Measurements from ENCODE around the gene CSAG1. TPM values are rescaled to one million over a fixed set of nuclear protein-coding genes. Genes with fewer than 3 reads are reported as not detected.
"Not testable (repeated sequence)": the region's sequence is repeated elsewhere in the genome, so short reads cannot be mapped to it uniquely, and the experiment has no call there.

CSAG1 gene
- total RNA-seq, 2 donors from 2014 or later: not detected

DNA sequence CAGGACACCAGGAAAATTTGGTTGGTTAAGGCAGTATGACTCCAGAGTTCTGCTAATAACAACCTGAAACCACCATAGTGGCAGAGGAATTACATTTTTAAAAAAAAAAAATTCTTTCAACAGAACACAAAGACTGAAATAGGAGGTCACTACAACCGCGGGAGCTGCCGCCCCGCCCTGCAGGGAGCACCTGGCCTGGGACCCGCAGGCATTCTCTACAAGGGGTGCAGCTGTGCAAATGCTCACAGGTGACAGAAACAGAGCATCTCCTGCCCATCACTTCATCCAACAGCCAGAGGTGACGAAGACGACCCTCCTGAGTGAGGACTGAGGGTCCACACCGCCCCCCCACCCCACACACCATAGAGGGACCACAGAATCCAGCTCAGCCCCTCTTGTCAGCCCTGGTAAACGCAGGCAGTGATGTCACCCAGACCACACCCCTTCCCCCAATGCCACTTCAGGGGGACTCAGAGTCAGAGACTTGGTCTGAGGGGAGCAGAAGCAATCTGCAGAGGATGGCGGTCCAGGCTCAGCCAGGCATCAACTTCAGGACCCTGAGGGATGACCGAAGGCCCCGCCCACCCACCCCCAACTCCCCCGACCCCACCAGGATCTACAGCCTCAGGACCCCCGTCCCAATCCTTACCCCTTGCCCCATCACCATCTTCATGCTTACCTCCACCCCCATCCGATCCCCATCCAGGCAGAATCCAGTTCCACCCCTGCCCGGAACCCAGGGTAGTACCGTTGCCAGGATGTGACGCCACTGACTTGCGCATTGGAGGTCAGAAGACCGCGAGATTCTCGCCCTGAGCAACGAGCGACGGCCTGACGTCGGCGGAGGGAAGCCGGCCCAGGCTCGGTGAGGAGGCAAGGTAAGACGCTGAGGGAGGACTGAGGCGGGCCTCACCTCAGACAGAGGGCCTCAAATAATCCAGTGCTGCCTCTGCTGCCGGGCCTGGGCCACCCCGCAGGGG, 35.3 kb downstream of the CSAG1 start, which contains the start of gene MAGEA3:
MAGEA3 (plus strand) TSS at position 843 of the 980 bp plus-strand sequence. CDS start 2,039 bp downstream, outside the sequence.
- not testable (repeated sequence) for H3K27me3 ChIP-seq (ENCODE audit: control insufficient read depth, insufficient read depth, low read length, poor library complexity, severe bottlenecking); H3K36me3 Mint-ChIP-seq (ENCODE audit: low read depth); H3K27ac ChIP-seq (ENCODE audit: low read depth, low read length); H3K4me1 ChIP-seq (ENCODE audit: control insufficient read depth, insufficient read depth, low read length); H3K27me3 Mint-ChIP-seq (ENCODE audit: insufficient read depth); H3K27ac Mint-ChIP-seq; H3K4me3 Mint-ChIP-seq; H3K9ac ChIP-seq (ENCODE audit: extremely low read depth, low read length, poor library complexity, severe bottlenecking); H3K36me3 ChIP-seq (ENCODE audit: control insufficient read depth, insufficient read depth, low read length); H3K4me1 Mint-ChIP-seq; DNase-seq; H3K4me3 ChIP-seq (ENCODE audit: low read length); H3K9me3 ChIP-seq (ENCODE audit: control insufficient read depth, low read length)
- peaks cover 12% of the 10 kb centered on the region for H3K9me3 Mint-ChIP-seq
- no CpG with 5 or more reads among the region's 34 CpGs for WGBS, 2 experiments (ENCODE audit: insufficient coverage in 1 of 2, insufficient read length in 1 of 2)

DNA sequence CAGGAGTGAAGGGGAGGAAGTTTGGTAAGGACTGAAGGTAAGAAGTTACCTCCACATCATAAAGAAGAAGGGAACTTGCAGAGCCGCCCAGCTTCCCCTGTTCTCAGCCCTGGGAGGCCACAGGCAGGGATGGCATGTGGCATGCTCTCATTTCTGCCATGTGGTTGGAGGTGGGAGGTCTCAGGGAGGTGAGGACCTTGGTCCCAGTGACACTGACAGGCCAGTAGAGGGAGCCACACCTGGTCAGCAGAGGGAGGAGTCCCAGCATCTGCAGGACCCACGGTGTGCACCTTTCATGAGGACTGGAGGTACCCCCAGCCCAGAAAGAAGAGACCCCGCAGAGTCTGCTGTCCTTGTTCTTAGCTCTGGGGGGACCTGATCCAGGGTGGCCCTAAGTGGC, 52.5 kb downstream of the CSAG1 start:
- H3K4me1 Mint-ChIP-seq; H3K36me3 ChIP-seq (ENCODE audit: control insufficient read depth, insufficient read depth, low read length); H3K9ac ChIP-seq (ENCODE audit: extremely low read depth, low read length, poor library complexity, severe bottlenecking); H3K4me1 ChIP-seq (ENCODE audit: control insufficient read depth, insufficient read depth, low read length); H3K4me3 ChIP-seq (ENCODE audit: low read length); H3K27ac ChIP-seq (ENCODE audit: low read depth, low read length); H3K27me3 ChIP-seq (ENCODE audit: control insufficient read depth, insufficient read depth, low read length, poor library complexity, severe bottlenecking); H3K4me3 Mint-ChIP-seq; H3K9me3 ChIP-seq (ENCODE audit: control insufficient read depth, low read length); H3K36me3 Mint-ChIP-seq (ENCODE audit: low read depth); H3K27ac Mint-ChIP-seq; DNase-seq: not testable (repeated sequence)
- Mint-ChIP-seq H3K27me3 (ENCODE audit: insufficient read depth) (peaks cover 13% of the 10 kb centered on the region), H3K9me3 (peaks cover 16% of the 10 kb centered on the region)
- no CpG with 5 or more reads among the region's 3 CpGs for WGBS, 2 experiments (ENCODE audit: insufficient coverage in 1 of 2, insufficient read length in 1 of 2)

Other genes with a start within 250 kb of the CSAG1 start
- gene GABRQ, start 95.8 kb downstream of the CSAG1 start, total RNA-seq: 1 to 10 TPM; 1.7 TPM
- not detected for gene MAGEA3, start 34.9 kb downstream of the CSAG1 start, total RNA-seq
- under 1 TPM in 1 of 2 donors, not detected in 1; 0.35 TPM for gene CSAG2, start 24.4 kb downstream of the CSAG1 start, total RNA-seq
- gene MAGEA2B, start 19.1 kb downstream of the CSAG1 start, total RNA-seq: not detected
- gene MAGEA12, start within 50 bp of the CSAG1 start, total RNA-seq: not detected
- gene MAGEA2, start 20.1 kb upstream of the CSAG1 start, total RNA-seq: under 1 TPM in 1 of 2 donors, not detected in 1; 0.53 TPM
- under 1 TPM in 1 of 2 donors, not detected in 1; 0.35 TPM for gene CSAG3, start 25.5 kb upstream of the CSAG1 start, total RNA-seq
- not detected for gene MAGEA6, start 36.0 kb upstream of the CSAG1 start, total RNA-seq
- 10 to 100 TPM; 44.1 to 54.3 TPM for gene CETN2, start 97.0 kb upstream of the CSAG1 start, total RNA-seq
- gene NSDHL, start 97.3 kb upstream of the CSAG1 start, total RNA-seq: 10 to 100 TPM; 25.8 to 34.8 TPM
- gene ZNF185, start 164.3 kb upstream of the CSAG1 start, total RNA-seq: 10 to 100 TPM; 13.5 to 20.7 TPM